ENCODE results near the gene ERG.

- no peak for TF ChIP-seq POLR2A (IDR thresholded peaks at IDR 0.05)
- TF ChIP-seq, protein P1, sequence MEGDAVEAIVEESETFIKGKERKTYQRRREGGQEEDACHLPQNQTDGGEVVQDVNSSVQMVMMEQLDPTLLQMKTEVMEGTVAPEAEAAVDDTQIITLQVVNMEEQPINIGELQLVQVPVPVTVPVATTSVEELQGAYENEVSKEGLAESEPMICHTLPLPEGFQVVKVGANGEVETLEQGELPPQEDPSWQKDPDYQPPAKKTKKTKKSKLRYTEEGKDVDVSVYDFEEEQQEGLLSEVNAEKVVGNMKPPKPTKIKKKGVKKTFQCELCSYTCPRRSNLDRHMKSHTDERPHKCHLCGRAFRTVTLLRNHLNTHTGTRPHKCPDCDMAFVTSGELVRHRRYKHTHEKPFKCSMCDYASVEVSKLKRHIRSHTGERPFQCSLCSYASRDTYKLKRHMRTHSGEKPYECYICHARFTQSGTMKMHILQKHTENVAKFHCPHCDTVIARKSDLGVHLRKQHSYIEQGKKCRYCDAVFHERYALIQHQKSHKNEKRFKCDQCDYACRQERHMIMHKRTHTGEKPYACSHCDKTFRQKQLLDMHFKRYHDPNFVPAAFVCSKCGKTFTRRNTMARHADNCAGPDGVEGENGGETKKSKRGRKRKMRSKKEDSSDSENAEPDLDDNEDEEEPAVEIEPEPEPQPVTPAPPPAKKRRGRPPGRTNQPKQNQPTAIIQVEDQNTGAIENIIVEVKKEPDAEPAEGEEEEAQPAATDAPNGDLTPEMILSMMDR (IDR thresholded peaks at IDR 0.05) = no peak
Observed at GRCh38 chr21:38424305-38425019, 73.8 kb downstream of the ERG start.

Measured in heart left ventricle (tissue), 13 donors.